GM10266 (cell line): Measurements from ENCODE around the gene COL5A2.

Source experiments
- DNase-seq: peaks from one replicate; pipeline ENCODE4 v3.0.0; 2012; ENCODE audit errors: extremely low spot score
- TF ChIP-seq, protein P1 (sequence below): IDR thresholded peaks from 2 replicates; pipeline ENCODE4 v1.5.1; 2012; ENCODE audit warnings: mild to moderate bottlenecking, low read depth; ENCODE audit not compliant: control insufficient read depth, insufficient read depth; ENCODE audit errors: missing control alignments

The COL5A2 gene

DNA sequence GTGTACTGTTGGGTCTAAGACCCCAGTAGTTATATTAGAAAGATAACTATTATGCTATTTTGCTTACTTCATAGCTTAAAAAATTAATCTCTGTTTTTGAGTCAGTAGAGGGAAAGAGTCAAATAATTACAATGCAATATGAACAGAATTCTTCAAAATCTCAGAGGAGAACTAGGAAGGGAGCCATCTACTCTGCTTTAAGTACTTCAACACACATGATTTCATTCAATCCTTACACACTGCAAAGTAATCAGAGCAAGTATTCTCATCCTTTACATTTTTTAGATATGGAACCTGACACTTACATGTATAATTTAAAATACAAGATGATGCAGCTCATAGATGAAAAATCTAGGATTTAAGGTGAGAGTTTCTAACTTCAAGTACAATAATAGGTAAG is 27.7 kb downstream of the COL5A2 start:
- TF ChIP-seq, protein P1, sequence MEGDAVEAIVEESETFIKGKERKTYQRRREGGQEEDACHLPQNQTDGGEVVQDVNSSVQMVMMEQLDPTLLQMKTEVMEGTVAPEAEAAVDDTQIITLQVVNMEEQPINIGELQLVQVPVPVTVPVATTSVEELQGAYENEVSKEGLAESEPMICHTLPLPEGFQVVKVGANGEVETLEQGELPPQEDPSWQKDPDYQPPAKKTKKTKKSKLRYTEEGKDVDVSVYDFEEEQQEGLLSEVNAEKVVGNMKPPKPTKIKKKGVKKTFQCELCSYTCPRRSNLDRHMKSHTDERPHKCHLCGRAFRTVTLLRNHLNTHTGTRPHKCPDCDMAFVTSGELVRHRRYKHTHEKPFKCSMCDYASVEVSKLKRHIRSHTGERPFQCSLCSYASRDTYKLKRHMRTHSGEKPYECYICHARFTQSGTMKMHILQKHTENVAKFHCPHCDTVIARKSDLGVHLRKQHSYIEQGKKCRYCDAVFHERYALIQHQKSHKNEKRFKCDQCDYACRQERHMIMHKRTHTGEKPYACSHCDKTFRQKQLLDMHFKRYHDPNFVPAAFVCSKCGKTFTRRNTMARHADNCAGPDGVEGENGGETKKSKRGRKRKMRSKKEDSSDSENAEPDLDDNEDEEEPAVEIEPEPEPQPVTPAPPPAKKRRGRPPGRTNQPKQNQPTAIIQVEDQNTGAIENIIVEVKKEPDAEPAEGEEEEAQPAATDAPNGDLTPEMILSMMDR: no peak
- DNase-seq: no peak

- no peak for DNase-seq
These were observed 29.5 kb downstream of the COL5A2 start for GRCh38 chr2:189150033-189150432.

GRCh38 chr2:189147989-189148388 is 31.6 kb downstream of the COL5A2 start:
- DNase-seq: no peak
- TF ChIP-seq, protein P1: no peak

More at GRCh38 chr2:189150033-189150432, 29.5 kb downstream of the COL5A2 start:
- TF ChIP-seq, protein P1: no peak

- TF ChIP-seq, protein P1: no peak
These were observed 32.2 kb downstream of the COL5A2 start for GRCh38 chr2:189147361-189147760.

DNA sequence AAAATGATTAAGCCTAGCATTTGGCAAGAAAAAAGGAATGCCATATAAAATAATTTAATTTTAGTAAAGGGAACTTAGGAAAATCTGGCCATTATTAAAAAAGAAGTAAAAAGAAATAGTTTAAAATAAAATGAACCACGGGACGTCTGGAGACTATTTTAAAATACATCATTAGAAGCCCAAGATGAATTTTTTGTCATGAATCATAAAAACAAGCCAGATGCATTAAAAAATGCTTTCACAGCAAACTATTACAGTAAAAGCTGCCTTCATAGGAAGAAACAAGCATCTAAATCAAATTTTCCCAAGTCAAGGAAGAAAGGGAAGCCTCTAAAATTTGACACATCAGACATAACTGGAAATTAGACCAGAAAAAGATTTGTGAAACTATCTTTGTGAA is 33.0 kb downstream of the COL5A2 start:
- TF ChIP-seq, protein P1: no peak
- DNase-seq: no peak

More at GRCh38 chr2:189147361-189147760, 32.2 kb downstream of the COL5A2 start:
- no peak for DNase-seq

DNA sequence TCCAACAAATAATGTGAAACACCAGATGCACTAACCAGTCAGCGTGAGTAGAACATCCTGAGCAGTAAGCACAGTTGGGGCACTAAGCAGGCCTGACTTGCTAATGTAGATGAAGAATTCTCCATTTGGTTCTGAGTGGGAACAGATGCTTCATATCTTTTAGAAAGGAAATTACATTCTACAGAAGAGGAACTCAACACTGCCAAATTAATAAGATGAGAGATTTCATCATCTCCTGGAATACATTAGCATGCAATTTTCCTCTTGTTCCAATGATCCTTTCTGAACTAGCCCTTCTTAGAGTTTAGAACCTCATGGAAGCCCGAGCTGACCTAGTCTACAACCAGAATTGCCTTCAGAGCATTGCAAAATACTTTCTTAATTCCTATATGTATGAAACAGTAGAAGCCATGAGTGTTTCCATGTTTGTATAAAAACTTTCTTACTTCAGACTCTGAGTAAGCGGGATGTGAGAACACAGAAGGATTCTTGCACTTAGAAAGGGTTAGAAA is 34.8 kb downstream of the COL5A2 start:
- TF ChIP-seq, protein P1: no peak
- no peak for DNase-seq

DNA sequence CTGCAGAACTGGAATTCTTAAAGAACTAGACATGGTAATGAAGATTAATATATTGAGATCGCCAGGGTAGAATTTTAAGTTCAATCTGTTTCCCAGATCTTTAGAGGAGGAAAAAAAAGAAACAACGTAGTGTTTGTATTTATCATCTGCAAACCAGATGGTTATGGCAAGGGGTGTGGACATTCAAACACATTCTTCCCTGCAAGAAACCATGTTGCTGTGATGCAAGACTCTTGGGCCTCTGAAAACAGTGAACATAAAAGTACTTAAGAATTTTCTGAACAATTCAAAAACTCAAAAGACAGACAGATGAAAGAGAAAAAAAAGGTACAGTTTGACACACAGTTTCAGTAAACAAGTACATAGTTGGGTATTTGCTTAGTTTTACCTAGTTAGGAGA is 35.6 kb downstream of the COL5A2 start:
- TF ChIP-seq, protein P1: no peak
- no peak for DNase-seq
